Neural cell (in vitro differentiated cells): ENCODE data around the gene GSTA5. TPM values are rescaled to one million over a fixed set of nuclear protein-coding genes. Genes with fewer than 3 reads are reported as not detected.

Experiments
- H2AFZ ChIP-seq: fragments of 200-600, 300-800 bp; sonication (generic), shearing (Covaris generic); 2 replicates; pipeline ENCODE4 v1.6.0; 2014; ENCODE audit warnings: low read depth, mild to moderate bottlenecking, antibody characterized with exemption, low read length, moderate library complexity
- H3F3A ChIP-seq: fragments of 200-600 bp; shearing (Covaris generic); 2 replicates; pipeline ENCODE4 v1.6.1; 2016; ENCODE audit warnings: mild to moderate bottlenecking, moderate library complexity, mixed read lengths, antibody characterized with exemption, low read length; ENCODE audit not compliant: insufficient read depth, poor library complexity, severe bottlenecking
- H3K27ac ChIP-seq: fragments of 200-600, 300-800 bp; sonication (generic), shearing (Covaris generic); 2 replicates; pipeline ENCODE4 v1.5.1; 2014; ENCODE audit warnings: mild to moderate bottlenecking, low read length, moderate library complexity
- H3K27me3 ChIP-seq: fragments of 300-800, 200-600 bp; sonication (generic), shearing (Covaris generic); 2 replicates; pipeline ENCODE4 v1.6.0; 2014; ENCODE audit warnings: mild to moderate bottlenecking, low read depth, low read length, moderate library complexity; ENCODE audit not compliant: insufficient read depth
- H3K36me3 ChIP-seq: fragments of 300-800, 200-600 bp; sonication (generic), shearing (Covaris generic); 2 replicates; pipeline ENCODE4 v1.5.1; 2014; ENCODE audit warnings: mild to moderate bottlenecking, antibody characterized with exemption, low read length, moderate library complexity; ENCODE audit not compliant: insufficient read depth
- H3K4me2 ChIP-seq: fragments of 300-800, 200-600 bp; sonication (generic), shearing (Covaris generic); 2 replicates; pipeline ENCODE4 v1.6.0; 2014; ENCODE audit warnings: mild to moderate bottlenecking, low read length
- H3K4me3 ChIP-seq: fragments of 300-800, 200-600 bp; sonication (generic), shearing (Covaris generic); 2 replicates; pipeline ENCODE4 v1.5.1; 2014; ENCODE audit warnings: mild to moderate bottlenecking, low read length, moderate library complexity
- H3K79me2 ChIP-seq: fragments of 200-600 bp; shearing (Covaris generic); replicated peaks from 2 replicates; pipeline ENCODE4 v1.6.0; 2014; ENCODE audit warnings: mild to moderate bottlenecking, low read length, moderate library complexity; ENCODE audit not compliant: insufficient read depth
- H3K9ac ChIP-seq: fragments of 300-800, 200-600 bp; sonication (generic), shearing (Covaris generic); 2 replicates; pipeline ENCODE4 v1.6.1; 2016; ENCODE audit warnings: mild to moderate bottlenecking, low read length, mixed read lengths
- H3K9me2 ChIP-seq: fragments of 200-600 bp; shearing (Covaris generic); 2 replicates; pipeline ENCODE4 v1.6.1; 2016; ENCODE audit warnings: mild to moderate bottlenecking, low read length, mixed read lengths; ENCODE audit not compliant: insufficient read depth
- H3K9me3 ChIP-seq: fragments of 200-600, 300-800 bp; sonication (generic), shearing (Covaris generic); 2 replicates; pipeline ENCODE4 v1.6.1; 2016; ENCODE audit warnings: mild to moderate bottlenecking, mixed run types, low read length, moderate library complexity, mixed read lengths
- H4K20me1 ChIP-seq: fragments of 200-600 bp; shearing (Covaris generic); 2 replicates; pipeline ENCODE4 v1.6.1; 2016; ENCODE audit warnings: mild to moderate bottlenecking, mixed run types; ENCODE audit not compliant: insufficient read depth
- CTCF ChIP-seq: fragments of 450-650 bp; IDR thresholded peaks from 2 replicates; pipeline ENCODE4 v1.5.1; 2014; ENCODE audit warnings: antibody characterized with exemption, mild to moderate bottlenecking, moderate library complexity; ENCODE audit not compliant: poor library complexity, severe bottlenecking
- EP300 ChIP-seq: fragments of 450-650 bp; conservative IDR thresholded peaks from 2 replicates; pipeline ENCODE4 v1.6.1; 2014; ENCODE audit warnings: antibody characterized with exemption, mild to moderate bottlenecking, moderate library complexity; ENCODE audit not compliant: poor library complexity, severe bottlenecking
- EZH2 ChIP-seq: fragments of 200-600, 300-800 bp; shearing (Covaris generic), sonication (generic); IDR thresholded peaks from 2 replicates; pipeline ENCODE4 v1.6.1; 2014; ENCODE audit warnings: antibody characterized with exemption, low read length, borderline replicate concordance, mild to moderate bottlenecking; ENCODE audit not compliant: insufficient read depth, poor library complexity, severe bottlenecking
- MXI1 ChIP-seq: fragments of 450-650 bp; conservative IDR thresholded peaks from 2 replicates; pipeline ENCODE4 v1.6.1; 2014; ENCODE audit warnings: antibody characterized with exemption, mild to moderate bottlenecking; ENCODE audit not compliant: poor library complexity, severe bottlenecking
- POLR2AphosphoS5 ChIP-seq: IDR thresholded peaks from 2 replicates; pipeline ENCODE4 v1.6.1; 2012
- RAD21 ChIP-seq: fragments of 450-650 bp; conservative IDR thresholded peaks from 2 replicates; pipeline ENCODE4 v1.6.1; 2014; ENCODE audit warnings: antibody characterized with exemption, mild to moderate bottlenecking, moderate library complexity
- REST ChIP-seq: IDR thresholded peaks from 2 replicates; pipeline ENCODE4 v1.6.1; 2012; ENCODE audit warnings: borderline replicate concordance
- SMC3 ChIP-seq: fragments of 450-650 bp; conservative IDR thresholded peaks from 2 replicates; pipeline ENCODE4 v1.6.1; 2014; ENCODE audit warnings: antibody characterized with exemption, mild to moderate bottlenecking, moderate library complexity; ENCODE audit not compliant: poor library complexity
- TAF1 ChIP-seq: IDR thresholded peaks from 2 replicates; pipeline ENCODE4 v1.6.1; 2012; ENCODE audit warnings: low read depth
- polyA plus RNA-seq: library from polyadenylated mRNA; depleted of rRNA; stranded (reverse); fragments of >200 nt; gene quantifications from 2 replicates; pipeline ENCODE4 v1.2.3, GENCODE V29; 2014

Gene GSTA5
- polyA plus RNA-seq, 1 donor from 2014 or later: not detected

GRCh38 chr6:52881662-52881995, 41.0 kb upstream of the GSTA5 start:
- H3K36me3 ChIP-seq: no peaks in the 10 kb centered on the region
- H3F3A ChIP-seq: no peaks in the 10 kb centered on the region
- no peaks in the 10 kb centered on the region for H3K27me3 ChIP-seq
- no peak overlapping the region for H3K4me3 ChIP-seq
- no peaks in the 10 kb centered on the region for H4K20me1 ChIP-seq
- no peak overlapping the region for H3K9ac ChIP-seq
- H3K79me2 ChIP-seq: no peaks in the 10 kb centered on the region
- H2AFZ ChIP-seq: no peak overlapping the region
- no peak overlapping the region for H3K4me2 ChIP-seq
- no peaks in the 10 kb centered on the region for H3K9me3 ChIP-seq
- H3K9me2 ChIP-seq: no peaks in the 10 kb centered on the region
- H3K27ac ChIP-seq: no peak overlapping the region
- TF ChIP-seq REST: no peak
- TF ChIP-seq CTCF: no peak
- TF ChIP-seq SMC3: no peak
- no peak for TF ChIP-seq POLR2AphosphoS5
- TF ChIP-seq MXI1: no peak
- no peak for TF ChIP-seq RAD21
- no peak for TF ChIP-seq EZH2
- no peak for TF ChIP-seq TAF1
- no peak for TF ChIP-seq EP300

- Histone ChIP-seq H3K27me3 (no peaks in the 10 kb centered on the region), H3K79me2 (no peaks in the 10 kb centered on the region), H3K4me3 (no peak overlapping the region), H3K9me3 (no peaks in the 10 kb centered on the region), H3K27ac (no peak overlapping the region), H3K4me2 (no peak overlapping the region), H4K20me1 (no peaks in the 10 kb centered on the region), H3K9ac (no peak overlapping the region), H2AFZ (no peak overlapping the region), H3F3A (no peaks in the 10 kb centered on the region), H3K36me3 (no peaks in the 10 kb centered on the region), H3K9me2 (no peaks in the 10 kb centered on the region)
- TF ChIP-seq MXI1 (no peak), POLR2AphosphoS5 (no peak), CTCF (no peak), REST (no peak), SMC3 (no peak), EZH2 (no peak), RAD21 (no peak), TAF1 (no peak), EP300 (no peak)
These were observed 37.2 kb upstream of the GSTA5 start for GRCh38 chr6:52877786-52878185.
